Myocyte (in vitro differentiated cells): Measurements from ENCODE around the gene TOGARAM2. TPM values are rescaled to one million over a fixed set of nuclear protein-coding genes. Genes with fewer than 3 reads are reported as not detected.

Experiments used
- DNase-seq: peaks from one replicate; pipeline ENCODE4 v3.0.0-alpha.2; 2012; ENCODE audit warnings: low read depth
- total RNA-seq: library from RNA; depleted of rRNA; stranded (reverse); fragments of >200 nt; gene quantifications from 2 replicates; pipeline ENCODE4 v1.2.3, GENCODE V29; 2014

Gene TOGARAM2
- total RNA-seq, 1 donor from 2014 or later: 1.7 TPM

DNA sequence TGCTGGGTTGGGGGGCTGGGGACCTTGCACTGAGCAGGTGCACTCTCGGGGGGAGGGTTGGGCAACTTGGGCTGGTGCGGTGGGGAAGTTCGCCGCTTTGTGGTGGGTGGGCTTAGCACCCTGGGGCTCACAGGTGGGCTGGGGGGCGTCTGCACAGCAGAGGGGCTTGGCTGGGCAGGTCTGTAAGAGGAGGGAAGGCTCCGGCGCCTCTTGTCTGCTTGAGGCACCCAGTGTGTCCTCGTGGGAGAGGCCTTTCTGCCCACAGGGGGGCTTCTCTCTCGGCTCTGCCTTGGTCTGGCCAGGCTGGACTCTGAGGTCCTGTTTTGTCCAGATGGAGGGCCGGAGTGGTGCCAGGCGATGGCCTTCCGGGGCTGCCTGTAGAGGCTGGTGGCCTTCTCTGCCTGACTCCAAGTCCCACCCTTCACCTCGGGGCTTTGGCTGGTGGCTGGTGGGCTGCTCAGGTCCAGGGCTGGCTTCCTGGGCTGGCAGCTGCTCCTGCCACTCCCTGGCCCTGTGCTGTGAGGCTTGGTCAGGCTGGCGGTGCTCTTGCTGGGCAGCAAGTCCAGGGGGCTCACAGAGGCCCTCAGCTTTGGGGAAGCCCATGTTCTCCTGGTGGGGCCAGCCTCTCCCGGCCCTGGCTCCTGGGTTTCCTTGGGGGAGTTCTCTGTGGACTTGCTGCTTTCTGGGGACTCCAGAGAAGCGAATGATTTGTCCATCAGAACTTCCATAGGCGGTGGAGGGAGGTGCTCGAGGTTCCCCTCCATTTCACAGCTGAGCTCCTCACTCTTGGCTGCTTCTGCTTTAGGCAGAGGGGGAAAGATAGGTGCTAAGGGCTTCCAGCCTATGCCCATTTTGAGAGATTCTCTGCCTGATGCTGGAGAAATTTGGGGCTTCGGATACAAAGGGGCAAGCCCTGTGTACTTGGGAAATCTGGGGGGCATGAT, 90.2 kb downstream of the TOGARAM2 start:
- DNase-seq: no peak

DNA sequence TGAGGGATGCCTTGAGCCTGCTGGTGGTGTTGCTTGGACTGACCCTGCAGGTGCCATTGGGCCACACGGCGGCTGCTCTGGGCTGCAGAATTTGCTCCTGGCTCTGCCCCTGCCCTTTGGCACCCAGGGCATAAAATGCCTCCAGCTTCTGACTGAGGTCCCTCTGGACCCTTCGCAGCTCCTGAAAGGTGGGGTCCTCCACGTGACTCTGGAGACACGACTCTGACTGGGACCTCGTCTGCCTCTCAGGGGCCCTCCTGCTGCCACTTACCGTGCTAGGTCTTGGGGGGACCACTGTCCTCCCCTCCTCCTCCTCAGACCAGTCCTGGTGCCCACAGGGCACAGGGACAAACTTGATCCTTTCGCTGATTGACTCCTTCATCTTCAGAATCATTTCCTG, 91.2 kb downstream of the TOGARAM2 start:
- no peak for DNase-seq

DNA sequence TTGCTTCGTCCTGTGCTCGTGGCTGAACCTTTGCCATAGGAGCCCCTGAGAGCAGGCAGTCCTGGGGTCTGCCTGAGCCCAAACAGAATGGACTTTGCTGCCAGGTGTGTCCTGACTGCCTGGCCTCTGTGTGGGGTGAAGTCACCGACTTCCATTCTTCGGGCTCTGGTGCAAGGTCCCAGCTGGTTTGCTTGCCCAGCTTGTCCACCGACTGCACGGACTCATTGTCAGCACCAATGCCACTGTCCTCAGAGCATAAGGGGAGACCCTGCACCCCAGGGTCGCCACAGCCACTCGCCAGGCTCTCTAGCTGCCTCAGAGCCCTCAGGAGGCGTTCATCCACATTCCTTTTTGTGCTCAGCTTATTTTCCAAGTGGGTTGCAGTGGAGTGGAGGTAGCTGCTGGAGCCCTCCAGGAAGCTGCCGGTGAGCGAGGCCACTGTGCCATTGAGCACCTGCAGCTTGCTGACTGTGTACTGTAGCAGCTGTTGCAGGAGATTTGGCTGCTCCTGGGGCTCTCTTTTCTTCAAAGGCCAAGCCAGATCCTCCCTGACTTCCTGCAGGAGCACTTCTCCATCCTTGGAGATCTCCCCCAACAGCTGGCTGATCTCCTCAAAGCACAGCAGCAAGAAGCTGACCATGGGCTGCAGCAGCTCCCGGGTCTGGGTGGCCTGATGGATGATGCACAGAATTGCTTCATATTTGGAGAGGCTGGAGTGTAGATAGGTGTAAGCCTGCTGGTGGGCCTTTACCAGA, 92.0 kb downstream of the TOGARAM2 start:
- no peak for DNase-seq

DNA sequence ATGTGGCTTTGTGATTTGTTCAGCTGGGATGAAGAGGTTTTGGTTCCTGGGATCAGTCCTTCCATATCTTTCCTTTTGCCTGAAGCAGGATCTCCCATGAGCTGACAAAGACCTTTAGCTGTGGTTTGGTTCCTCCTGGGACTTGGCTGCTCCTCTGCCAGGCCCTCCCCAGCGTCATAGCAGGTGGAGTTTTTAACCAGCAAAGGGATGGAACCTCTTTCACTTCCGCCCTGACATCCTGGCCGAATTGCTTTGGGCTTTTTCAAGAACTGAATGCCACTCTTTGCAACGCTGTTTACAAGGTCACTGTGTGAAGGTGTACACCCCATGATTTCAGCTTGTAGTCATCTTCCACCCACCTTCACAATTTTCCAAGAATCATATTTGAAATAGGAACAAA, 92.8 kb downstream of the TOGARAM2 start:
- DNase-seq: peak; percentile 60

DNA sequence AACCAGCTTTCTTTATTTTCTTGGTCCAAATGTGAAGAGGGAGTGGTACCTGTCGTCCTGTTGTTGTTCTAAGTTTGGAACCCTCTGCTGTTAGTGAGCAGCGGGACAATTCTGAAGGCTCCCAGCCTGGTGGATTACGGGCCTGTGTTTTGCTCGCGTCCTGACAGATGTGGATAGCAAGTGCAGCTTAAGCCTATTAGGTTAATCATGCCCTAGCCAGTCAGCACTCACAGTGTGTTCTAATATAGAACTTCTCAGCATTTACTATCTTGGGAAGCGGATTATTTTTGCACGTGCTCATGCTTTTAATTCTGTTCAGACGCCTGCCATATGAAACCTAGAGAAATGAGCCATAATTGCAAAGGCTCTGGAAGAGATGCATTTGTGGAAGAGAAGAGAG, 93.3 kb downstream of the TOGARAM2 start, which contains the start of gene PCARE:
PCARE (minus strand) TSS at position 113 of the 400 bp plus-strand sequence. CDS start 262 bp downstream, outside the sequence.
- DNase-seq: peak; percentile 64

DNA sequence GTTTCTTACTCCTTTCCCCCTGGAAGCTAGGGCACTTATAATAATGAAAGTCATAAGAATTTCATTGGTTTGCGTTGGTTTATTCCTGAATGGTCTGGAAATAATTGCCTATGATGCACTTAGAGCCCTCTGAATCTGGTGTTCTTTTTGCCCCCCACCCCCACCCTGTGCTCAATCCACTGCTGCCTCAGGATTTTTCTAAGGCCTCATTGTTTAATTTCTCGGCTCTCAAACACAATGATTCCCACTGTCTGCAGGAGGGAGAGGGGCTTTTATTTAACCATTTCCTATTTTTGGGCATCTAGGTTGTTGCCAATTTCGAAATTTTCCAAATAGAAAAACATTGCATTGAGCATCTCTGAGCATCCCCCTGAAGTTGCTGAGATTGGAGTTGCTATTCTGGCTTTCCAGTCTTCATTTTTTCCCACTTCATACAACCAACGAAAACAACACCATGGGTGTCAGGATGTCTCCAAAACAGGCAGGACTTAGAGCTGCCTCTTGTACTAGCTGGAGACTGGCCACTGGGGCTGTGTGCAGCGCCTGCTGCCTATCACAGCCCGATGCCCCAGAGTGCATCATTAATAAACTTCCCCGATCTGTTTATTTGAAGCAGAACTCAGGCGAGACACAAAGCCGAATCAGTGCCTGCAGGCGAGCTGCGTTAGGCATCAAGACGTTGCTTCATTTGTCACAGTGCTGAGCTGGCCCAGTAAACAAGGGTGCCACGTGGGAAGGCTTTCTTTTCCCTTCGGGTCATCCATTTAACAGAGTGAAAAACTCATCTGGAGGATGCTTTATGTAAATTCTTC, 95.0 kb downstream of the TOGARAM2 start:
- no peak for DNase-seq

DNA sequence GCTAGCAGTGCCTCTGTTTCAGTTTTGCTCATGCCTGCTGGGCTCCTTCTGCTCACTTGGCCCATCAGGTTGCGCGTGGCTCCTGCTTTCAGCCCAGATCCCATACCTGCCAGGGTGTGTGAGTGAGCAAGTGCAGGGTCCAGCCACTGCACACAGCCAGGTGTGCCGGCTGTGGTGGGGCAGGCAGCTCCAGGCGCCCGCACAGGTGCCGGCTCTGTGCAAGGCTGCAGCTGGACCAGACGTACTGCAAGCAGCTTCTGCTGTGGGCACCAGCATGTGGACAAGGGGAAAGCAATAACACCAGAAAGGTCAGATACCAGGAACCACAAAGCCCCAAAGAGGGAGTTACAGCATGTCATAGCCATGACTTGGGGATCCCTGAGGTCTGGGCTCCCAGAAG, 98.8 kb downstream of the TOGARAM2 start:
- DNase-seq: no peak

DNA sequence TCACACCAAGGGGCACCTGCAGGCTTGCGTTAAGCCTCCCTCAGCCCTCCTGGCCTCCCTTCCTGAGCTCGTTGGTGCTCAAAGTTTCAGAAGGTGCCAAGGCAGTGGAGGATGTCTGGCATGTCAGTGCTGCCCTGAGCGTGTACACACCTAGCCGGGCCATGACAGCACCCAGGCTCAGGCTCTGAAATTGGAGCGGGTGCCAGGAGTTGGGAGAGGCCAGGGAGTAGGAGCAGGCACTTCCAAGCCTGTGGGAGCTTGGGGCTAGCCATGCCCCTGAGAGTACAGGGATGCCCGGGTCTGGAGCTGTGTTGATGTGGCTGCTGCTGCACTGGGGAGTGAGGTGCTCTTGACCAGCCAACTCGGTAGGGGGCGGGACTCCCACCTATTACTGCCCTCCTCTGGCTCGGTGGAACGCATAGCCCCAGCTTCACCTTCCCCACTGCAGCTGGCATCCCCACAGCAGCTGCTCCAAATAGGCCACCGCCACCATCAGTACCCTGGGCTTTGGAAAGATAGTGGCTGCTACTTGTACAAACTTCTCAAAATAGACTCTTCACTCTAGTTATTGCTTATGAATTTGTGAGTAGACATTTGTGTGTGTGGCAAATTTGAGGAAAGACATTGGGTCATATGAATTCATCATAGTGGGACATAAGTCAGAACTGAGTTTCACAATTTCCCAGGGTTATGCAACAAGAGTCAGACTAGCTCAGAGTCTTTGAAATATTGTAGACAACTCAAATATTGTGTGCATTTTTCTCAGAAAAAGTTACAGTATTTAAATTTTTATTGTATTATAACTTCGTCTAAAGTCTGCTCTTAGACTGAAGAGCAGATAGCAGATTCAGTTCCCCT, 100.0 kb downstream of the TOGARAM2 start:
- DNase-seq: peak; percentile 27

DNA sequence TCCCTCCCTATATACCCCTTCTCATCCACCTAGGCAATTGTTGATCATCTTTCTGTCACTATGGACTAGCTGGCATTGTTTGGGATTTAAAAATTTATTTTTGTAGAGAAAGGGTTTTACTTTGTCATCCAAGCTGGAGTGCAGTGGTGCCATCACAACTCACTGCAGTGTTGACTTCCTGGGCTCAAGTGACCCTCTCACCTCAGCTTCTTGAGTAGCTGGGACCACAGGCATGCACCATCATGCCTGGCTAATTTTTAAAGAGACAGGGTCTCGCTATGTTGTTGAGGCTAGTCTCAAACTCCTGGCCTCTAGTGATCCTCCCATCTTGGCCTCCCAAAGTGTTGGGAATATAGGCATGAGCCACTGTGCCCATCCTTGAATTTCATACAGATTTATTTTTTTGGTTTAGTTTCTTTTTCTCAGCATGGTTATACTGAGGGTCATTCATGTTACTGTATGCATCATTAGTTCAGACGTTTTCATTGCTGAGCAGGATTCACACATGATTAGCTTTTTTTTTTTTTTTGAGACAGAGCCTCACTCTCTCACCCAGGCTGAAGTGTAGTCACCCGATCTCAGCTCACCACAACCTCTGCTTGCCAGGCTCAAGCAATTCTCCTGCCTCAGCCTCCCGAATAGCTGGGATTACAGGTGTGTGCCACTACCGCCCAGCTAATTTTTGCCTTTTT, 101.9 kb downstream of the TOGARAM2 start:
- DNase-seq: no peak

DNA sequence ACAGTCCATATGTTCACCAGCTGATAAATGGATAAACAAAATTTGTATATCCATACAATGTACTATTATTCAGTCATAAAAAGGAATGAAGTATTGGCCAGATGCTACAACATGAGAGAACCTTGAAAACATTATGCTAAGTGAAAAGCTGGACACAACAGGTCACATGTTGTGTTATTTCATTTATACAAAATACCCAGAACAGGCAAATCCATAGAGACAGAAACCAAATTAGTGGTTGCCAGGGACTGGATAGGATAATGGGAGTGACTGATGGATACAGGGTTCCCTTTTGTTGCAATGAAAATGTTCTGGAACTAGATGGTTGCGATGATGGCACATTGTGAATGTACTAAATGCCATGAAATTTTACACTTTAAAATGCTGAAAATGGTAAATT, 103.5 kb downstream of the TOGARAM2 start:
- DNase-seq: no peak

DNA sequence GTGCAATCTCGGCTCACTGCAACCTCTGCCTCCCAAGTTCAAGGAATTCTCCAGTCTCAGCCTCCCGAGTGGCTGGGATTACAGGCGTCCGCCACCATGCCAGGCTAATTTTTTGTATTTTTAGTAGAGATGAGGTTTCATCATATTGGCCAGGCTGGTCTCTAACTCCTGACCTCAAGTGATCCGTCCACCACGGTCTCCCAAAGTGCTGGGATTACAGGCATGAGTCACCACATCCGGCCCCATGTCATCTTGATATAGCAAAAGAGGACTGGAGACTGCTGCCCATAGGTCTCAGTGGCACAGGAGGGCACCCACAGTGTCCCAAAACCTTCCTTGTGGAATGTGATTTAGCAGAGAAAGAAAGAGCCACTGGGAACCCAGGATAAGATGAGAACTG, 109.2 kb downstream of the TOGARAM2 start:
- DNase-seq: peak; percentile 52

DNA sequence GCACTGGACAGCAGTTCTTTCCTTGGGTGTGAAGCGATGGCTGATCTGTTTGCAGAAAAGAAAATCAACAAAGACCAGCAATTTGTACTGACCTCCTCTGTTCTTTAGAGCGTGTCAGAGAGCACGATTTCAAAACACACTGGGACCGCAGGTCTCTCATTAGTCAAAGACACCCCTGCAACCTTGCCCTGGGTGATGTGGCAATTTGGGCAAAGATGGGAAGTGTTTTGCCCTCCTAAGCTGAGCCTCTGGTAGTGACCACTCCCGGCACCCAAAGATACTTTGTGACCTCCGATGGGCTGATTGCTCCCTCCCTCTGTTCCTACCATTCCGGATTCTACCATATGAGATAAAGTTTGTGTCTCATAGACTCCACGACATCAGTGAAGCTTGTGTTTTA, 115.9 kb downstream of the TOGARAM2 start:
- DNase-seq: no peak

DNA sequence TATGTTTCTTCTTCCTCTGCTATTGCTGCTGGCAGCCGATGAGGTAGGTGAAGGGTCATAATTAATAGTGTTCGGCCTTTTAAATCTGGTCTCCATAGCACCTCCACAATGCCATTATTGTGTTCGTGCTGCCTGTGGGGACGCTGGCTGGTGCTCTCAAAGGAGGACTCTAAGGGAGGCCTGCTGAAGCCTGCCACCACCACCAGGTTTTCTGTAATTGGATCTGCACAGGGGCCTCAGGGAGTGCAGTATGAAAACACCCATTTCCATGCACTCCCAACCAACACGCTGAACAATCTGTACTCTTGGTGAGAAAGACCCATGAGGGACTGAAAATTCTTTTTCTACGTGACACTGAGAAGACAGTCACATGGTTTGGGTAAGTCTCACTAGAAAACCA, 116.5 kb downstream of the TOGARAM2 start:
- DNase-seq: no peak

DNA sequence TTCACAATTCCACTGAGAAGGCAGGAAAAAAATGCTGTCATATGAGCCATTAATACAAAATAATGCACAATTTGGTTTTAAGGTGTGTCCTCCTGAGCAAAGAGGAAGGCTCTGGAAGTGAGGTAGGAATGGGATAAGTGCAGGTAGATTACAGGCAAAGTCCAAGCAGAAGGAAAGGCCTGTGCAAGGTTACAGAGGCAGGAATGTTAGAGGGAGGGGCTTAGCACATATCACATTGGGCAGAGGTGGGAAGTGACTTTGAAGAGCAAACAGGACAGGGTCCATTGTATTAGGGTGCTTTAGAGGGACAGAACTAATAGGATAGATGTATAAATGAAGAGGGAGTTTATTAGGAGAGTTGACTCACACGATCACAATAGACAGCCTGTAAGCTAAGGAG, 119.5 kb downstream of the TOGARAM2 start:
- no peak for DNase-seq

Other genes with a start within 250 kb of the TOGARAM2 start
- 212 and 270 TPM in 2 replicates for gene PPP1CB, start 229.5 kb upstream of the TOGARAM2 start, total RNA-seq
- gene SPDYA, start 170.5 kb upstream of the TOGARAM2 start, total RNA-seq: 1.3 TPM in 1 of 2 replicates, not detected in the other
- 13.1 and 16.2 TPM in 2 replicates for gene TRMT61B, start 111.0 kb upstream of the TOGARAM2 start, total RNA-seq
- gene WDR43, start 86.6 kb upstream of the TOGARAM2 start, total RNA-seq: 45.1 and 53.1 TPM in 2 replicates
- gene PCARE, start 93.2 kb downstream of the TOGARAM2 start, total RNA-seq: 0.31 and 0.32 TPM in 2 replicates
- 126 and 129 TPM in 2 replicates for gene CLIP4, start 134.1 kb downstream of the TOGARAM2 start, total RNA-seq